Measurements from ENCODE around the gene ZNF862. TPM values are rescaled to one million over a fixed set of nuclear protein-coding genes. Genes with fewer than 3 reads are reported as not detected.

The ZNF862 gene
- total RNA-seq, 1 experiment from 2014 or later: 3.6 TPM

- no peaks in the 10 kb centered on the region for H3K4me1 Mint-ChIP-seq
- peak; percentile 58 for ATAC-seq
- DNase-seq (ENCODE audit: low spot score): no peak
- no peak overlapping the region for H3K4me3 Mint-ChIP-seq
- no peak overlapping the region for H3K27ac Mint-ChIP-seq
- ChIA-PET CTCF (interaction anchor here (1.0 to 8.5 kb wide), 6 partner anchors 11 to 50 kb away, joined by 3 to 114 read pairs (median 4); partner anchors contain the start of gene ZNF862), POLR2A (no interaction called here)
- H3K36me3 Mint-ChIP-seq: no peaks in the 10 kb centered on the region
- TF ChIP-seq, protein P1, sequence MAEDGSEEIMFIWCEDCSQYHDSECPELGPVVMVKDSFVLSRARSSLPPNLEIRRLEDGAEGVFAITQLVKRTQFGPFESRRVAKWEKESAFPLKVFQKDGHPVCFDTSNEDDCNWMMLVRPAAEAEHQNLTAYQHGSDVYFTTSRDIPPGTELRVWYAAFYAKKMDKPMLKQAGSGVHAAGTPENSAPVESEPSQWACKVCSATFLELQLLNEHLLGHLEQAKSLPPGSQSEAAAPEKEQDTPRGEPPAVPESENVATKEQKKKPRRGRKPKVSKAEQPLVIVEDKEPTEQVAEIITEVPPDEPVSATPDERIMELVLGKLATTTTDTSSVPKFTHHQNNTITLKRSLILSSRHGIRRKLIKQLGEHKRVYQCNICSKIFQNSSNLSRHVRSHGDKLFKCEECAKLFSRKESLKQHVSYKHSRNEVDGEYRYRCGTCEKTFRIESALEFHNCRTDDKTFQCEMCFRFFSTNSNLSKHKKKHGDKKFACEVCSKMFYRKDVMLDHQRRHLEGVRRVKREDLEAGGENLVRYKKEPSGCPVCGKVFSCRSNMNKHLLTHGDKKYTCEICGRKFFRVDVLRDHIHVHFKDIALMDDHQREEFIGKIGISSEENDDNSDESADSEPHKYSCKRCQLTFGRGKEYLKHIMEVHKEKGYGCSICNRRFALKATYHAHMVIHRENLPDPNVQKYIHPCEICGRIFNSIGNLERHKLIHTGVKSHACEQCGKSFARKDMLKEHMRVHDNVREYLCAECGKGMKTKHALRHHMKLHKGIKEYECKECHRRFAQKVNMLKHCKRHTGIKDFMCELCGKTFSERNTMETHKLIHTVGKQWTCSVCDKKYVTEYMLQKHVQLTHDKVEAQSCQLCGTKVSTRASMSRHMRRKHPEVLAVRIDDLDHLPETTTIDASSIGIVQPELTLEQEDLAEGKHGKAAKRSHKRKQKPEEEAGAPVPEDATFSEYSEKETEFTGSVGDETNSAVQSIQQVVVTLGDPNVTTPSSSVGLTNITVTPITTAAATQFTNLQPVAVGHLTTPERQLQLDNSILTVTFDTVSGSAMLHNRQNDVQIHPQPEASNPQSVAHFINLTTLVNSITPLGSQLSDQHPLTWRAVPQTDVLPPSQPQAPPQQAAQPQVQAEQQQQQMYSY (CRISPR knock-in tag; IDR thresholded peaks at IDR 0.05): no peak
- no peak for TF ChIP-seq RORB (CRISPR knock-in tag; IDR thresholded peaks at IDR 0.05)
- no peak for TF ChIP-seq CREB1 (CRISPR knock-in tag; IDR thresholded peaks at IDR 0.05)
- no peak for TF ChIP-seq IRF2 (CRISPR knock-in tag; IDR thresholded peaks at IDR 0.05; ENCODE audit: borderline replicate concordance, low read depth)
- TF ChIP-seq, protein P2, sequence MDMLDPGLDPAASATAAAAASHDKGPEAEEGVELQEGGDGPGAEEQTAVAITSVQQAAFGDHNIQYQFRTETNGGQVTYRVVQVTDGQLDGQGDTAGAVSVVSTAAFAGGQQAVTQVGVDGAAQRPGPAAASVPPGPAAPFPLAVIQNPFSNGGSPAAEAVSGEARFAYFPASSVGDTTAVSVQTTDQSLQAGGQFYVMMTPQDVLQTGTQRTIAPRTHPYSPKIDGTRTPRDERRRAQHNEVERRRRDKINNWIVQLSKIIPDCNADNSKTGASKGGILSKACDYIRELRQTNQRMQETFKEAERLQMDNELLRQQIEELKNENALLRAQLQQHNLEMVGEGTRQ (CRISPR knock-in tag; IDR thresholded peaks at IDR 0.05): no peak
- TF ChIP-seq NR1H2 (CRISPR knock-in tag; IDR thresholded peaks at IDR 0.05): no peak
- TF ChIP-seq ATF3 (CRISPR knock-in tag; conservative IDR thresholded peaks at IDR 0.05): no peak
- TF ChIP-seq MXD4 (CRISPR knock-in tag; IDR thresholded peaks at IDR 0.05; ENCODE audit: borderline replicate concordance): no peak
- no peak for TF ChIP-seq ZMAT4 (CRISPR knock-in tag; IDR thresholded peaks at IDR 0.05)
- TF ChIP-seq ZNF219 (CRISPR knock-in tag; IDR thresholded peaks at IDR 0.05; ENCODE audit: borderline replicate concordance): no peak
- TF ChIP-seq TP53 (CRISPR knock-in tag; IDR thresholded peaks at IDR 0.05): no peak
- no peak for TF ChIP-seq ZBTB21 (CRISPR knock-in tag; IDR thresholded peaks at IDR 0.05; ENCODE audit: borderline replicate concordance)
- no peaks in the 10 kb centered on the region for H3K27me3 Mint-ChIP-seq (ENCODE audit: low read depth)
- H3K9me3 Mint-ChIP-seq: no peaks in the 10 kb centered on the region
These were observed 27.0 kb upstream of the ZNF862 start for GRCh38 chr7:149811221-149811620.

DNA sequence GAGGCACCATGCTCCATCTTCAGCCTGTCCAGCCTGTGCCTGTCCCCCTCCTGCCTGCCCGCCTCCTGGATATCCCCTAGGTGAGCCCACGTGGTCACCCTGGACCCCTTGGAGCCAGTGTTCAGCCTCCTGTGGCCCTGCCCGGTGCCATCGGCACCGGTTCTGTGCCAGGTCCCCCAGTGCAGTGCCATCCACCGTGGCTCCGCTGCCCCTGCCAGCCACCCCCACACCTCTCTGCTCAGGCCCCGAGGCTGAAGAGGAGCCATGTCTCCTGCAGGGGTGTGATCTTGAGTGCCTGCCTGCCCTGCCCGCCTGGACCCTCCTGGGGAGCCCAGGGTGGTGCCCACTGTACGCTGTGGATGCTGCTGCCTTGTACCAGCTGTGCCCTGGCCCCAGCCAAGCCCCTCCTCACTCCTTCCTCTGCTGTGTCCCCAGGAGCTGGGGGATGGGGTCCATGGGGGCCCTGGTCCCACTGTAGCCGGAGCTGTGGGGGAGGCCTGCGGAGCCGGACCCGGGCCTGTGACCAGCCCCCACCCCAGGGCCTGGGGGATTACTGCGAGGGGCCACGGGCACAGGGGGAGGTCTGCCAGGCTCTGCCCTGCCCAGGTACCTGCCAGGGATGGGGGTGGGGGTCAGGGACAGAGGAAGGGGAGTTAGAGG is 26.2 kb upstream of the ZNF862 start:
- no peaks in the 10 kb centered on the region for H3K36me3 Mint-ChIP-seq
- no peak for DNase-seq (ENCODE audit: low spot score)
- H3K4me3 Mint-ChIP-seq: no peak overlapping the region
- no peaks in the 10 kb centered on the region for H3K4me1 Mint-ChIP-seq
- H3K27me3 Mint-ChIP-seq (ENCODE audit: low read depth): no peaks in the 10 kb centered on the region
- ChIA-PET CTCF (interaction anchor here (1.5 to 8.5 kb wide), 5 partner anchors 12 to 37 kb away, joined by 4 to 114 read pairs (median 4); partner anchors contain the start of gene ZNF862), POLR2A (no interaction called here)
- no peak overlapping the region for H3K27ac Mint-ChIP-seq
- H3K9me3 Mint-ChIP-seq: no peaks in the 10 kb centered on the region
- no peak for ATAC-seq
- TF ChIP-seq ESRRA (CRISPR knock-in tag; IDR thresholded peaks at IDR 0.05; ENCODE audit: borderline replicate concordance) (no peak), IRF2 (CRISPR knock-in tag; IDR thresholded peaks at IDR 0.05; ENCODE audit: borderline replicate concordance, low read depth) (no peak), RELA (CRISPR knock-in tag; IDR thresholded peaks at IDR 0.05; ENCODE audit: borderline replicate concordance) (no peak), SOX15 (CRISPR knock-in tag; IDR thresholded peaks at IDR 0.05) (no peak), ZNF138 (CRISPR knock-in tag; conservative IDR thresholded peaks at IDR 0.05) (no peak), HMGA2 (CRISPR knock-in tag; IDR thresholded peaks at IDR 0.05) (no peak), TP53 (CRISPR knock-in tag; IDR thresholded peaks at IDR 0.05) (no peak), ZNF425 (CRISPR knock-in tag; conservative IDR thresholded peaks at IDR 0.05) (no peak), ZNF232 (CRISPR knock-in tag; IDR thresholded peaks at IDR 0.05) (no peak), RORB (CRISPR knock-in tag; IDR thresholded peaks at IDR 0.05) (no peak), ZMAT4 (CRISPR knock-in tag; IDR thresholded peaks at IDR 0.05) (no peak), CDX4 (CRISPR knock-in tag; IDR thresholded peaks at IDR 0.05; ENCODE audit: borderline replicate concordance) (no peak), NFE2L1 (CRISPR knock-in tag; IDR thresholded peaks at IDR 0.05) (no peak), ATF3 (CRISPR knock-in tag; conservative IDR thresholded peaks at IDR 0.05) (no peak), ZNF512 (CRISPR knock-in tag; IDR thresholded peaks at IDR 0.05; ENCODE audit: borderline replicate concordance) (no peak)
